ENCODE data around the gene MDH1.

GRCh38 chr2:63631501-63631900 is 42.7 kb downstream of the MDH1 start:
- TF ChIP-seq, protein P1, sequence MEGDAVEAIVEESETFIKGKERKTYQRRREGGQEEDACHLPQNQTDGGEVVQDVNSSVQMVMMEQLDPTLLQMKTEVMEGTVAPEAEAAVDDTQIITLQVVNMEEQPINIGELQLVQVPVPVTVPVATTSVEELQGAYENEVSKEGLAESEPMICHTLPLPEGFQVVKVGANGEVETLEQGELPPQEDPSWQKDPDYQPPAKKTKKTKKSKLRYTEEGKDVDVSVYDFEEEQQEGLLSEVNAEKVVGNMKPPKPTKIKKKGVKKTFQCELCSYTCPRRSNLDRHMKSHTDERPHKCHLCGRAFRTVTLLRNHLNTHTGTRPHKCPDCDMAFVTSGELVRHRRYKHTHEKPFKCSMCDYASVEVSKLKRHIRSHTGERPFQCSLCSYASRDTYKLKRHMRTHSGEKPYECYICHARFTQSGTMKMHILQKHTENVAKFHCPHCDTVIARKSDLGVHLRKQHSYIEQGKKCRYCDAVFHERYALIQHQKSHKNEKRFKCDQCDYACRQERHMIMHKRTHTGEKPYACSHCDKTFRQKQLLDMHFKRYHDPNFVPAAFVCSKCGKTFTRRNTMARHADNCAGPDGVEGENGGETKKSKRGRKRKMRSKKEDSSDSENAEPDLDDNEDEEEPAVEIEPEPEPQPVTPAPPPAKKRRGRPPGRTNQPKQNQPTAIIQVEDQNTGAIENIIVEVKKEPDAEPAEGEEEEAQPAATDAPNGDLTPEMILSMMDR (conservative IDR thresholded peaks at IDR 0.05; ENCODE audit: low read length): no peak
- TF ChIP-seq EZH2phosphoT487 (IDR thresholded peaks at IDR 0.05; ENCODE audit: borderline replicate concordance, low read depth, low read length): no peak
